Right ventricle myocardium superior (tissue), 1 donor: ENCODE measurements around the gene SMIM35. TPM values are rescaled to one million over a fixed set of nuclear protein-coding genes. Genes with fewer than 3 reads are reported as not detected.
"Not testable (repeated sequence)": the region's sequence is repeated elsewhere in the genome, so short reads cannot be mapped to it uniquely, and the experiment has no call there.

ENCODE experiments used
- ATAC-seq: fragments of 200-7000 bp; cut with Tn5 transposase; one replicate; pipeline ENCODE4 v1.9.1; 2020; ENCODE audit warnings: mild to moderate bottlenecking; ENCODE audit not compliant: poor library complexity
- DNase-seq: peaks from one replicate; pipeline ENCODE4 v3.0.0-alpha.2; 2020
- intact Hi-C: fragments of 100-400 bp; cut with DNase I; formaldehyde crosslinking; loops from one replicate; pipeline ENCODE4 v1.11.2; 2022
- total RNA-seq: library from RNA; stranded (reverse); fragmentation: NEBNext Ultra II Directional; extraction: Animal tissue kit (Norgen Biotek cat#: 25700); gene quantifications from one replicate; pipeline ENCODE4 v1.2.1, GENCODE V29; 2021
- donor health status: DM: no; HTN: yes; CAD: no; lungs with severe emphysema.

SMIM35 gene
- total RNA-seq, 1 donor from 2014 or later, result not detected

GRCh38 chr11:118015385-118015841, 71.3 kb downstream of the SMIM35 start:
- ATAC-seq, result no peak
- no peak for DNase-seq
- intact Hi-C loops, result no loop called here

GRCh38 chr11:118014022-118014421, 72.7 kb downstream of the SMIM35 start:
- DNase-seq (no peak), ATAC-seq (no peak)
- intact Hi-C loops, result no loop called here

GRCh38 chr11:118012083-118012669, 74.6 kb downstream of the SMIM35 start:
- intact Hi-C loops, result no loop called here
- ATAC-seq (peak; percentile 53), DNase-seq (no peak)

GRCh38 chr11:118010738-118011461, 75.9 kb downstream of the SMIM35 start:
- intact Hi-C loops, result no loop called here
- ATAC-seq, result peak; percentile 72
- peak; percentile 73 for DNase-seq

GRCh38 chr11:118009864-118010737, 76.7 kb downstream of the SMIM35 start:
- DNase-seq, result no peak

GRCh38 chr11:118008271-118008911, 78.4 kb downstream of the SMIM35 start:
- intact Hi-C loops, result no loop called here
- ATAC-seq, result no peak
- DNase-seq, result no peak

More at GRCh38 chr11:118009864-118010737, 76.7 kb downstream of the SMIM35 start:
- no peak for ATAC-seq
- intact Hi-C loops, result no loop called here

GRCh38 chr11:118007563-118008270, 79.0 kb downstream of the SMIM35 start:
- peak; percentile 25 for ATAC-seq
- DNase-seq, intact Hi-C loops: not testable (repeated sequence)

GRCh38 chr11:118007040-118007439, 79.7 kb downstream of the SMIM35 start:
- intact Hi-C loops, result no loop called here
- ATAC-seq (no peak), DNase-seq (no peak)

GRCh38 chr11:118006153-118006534, 80.6 kb downstream of the SMIM35 start:
- ATAC-seq (no peak), DNase-seq (no peak)

GRCh38 chr11:118005224-118006152, 81.3 kb downstream of the SMIM35 start:
- ATAC-seq, result no peak
- intact Hi-C loops, result no loop called here

More at GRCh38 chr11:118006153-118006534, 80.6 kb downstream of the SMIM35 start:
- intact Hi-C loops, result no loop called here

GRCh38 chr11:118004543-118005223, 82.1 kb downstream of the SMIM35 start:
- intact Hi-C loops, result no loop called here
- DNase-seq (no peak), ATAC-seq (no peak)

More at GRCh38 chr11:118005224-118006152, 81.3 kb downstream of the SMIM35 start:
- no peak for DNase-seq

GRCh38 chr11:118003456-118003855, 83.3 kb downstream of the SMIM35 start:
- ATAC-seq (no peak), DNase-seq (no peak)
- intact Hi-C loops, result no loop called here

- ATAC-seq (peak; percentile 80), DNase-seq (peak; percentile 73)
- intact Hi-C loops, result no loop called here
These were observed 84.0 kb downstream of the SMIM35 start for GRCh38 chr11:118002541-118003423.

GRCh38 chr11:118002010-118002540, 84.7 kb downstream of the SMIM35 start:
- ATAC-seq (peak; percentile 7), DNase-seq (no peak)
- intact Hi-C loops, result no loop called here

GRCh38 chr11:118001494-118001971, 85.2 kb downstream of the SMIM35 start:
- ATAC-seq (no peak), DNase-seq (no peak)
- intact Hi-C loops, result no loop called here
